ENCODE data around the gene ARL17B. TPM values are rescaled to one million over a fixed set of nuclear protein-coding genes. Genes with fewer than 3 reads are reported as not detected.
"Not testable (repeated sequence)": the region's sequence is repeated elsewhere in the genome, so short reads cannot be mapped to it uniquely, and the experiment has no call there.

ARL17B gene
- total RNA-seq, 2 experiments from 2014 or later, result 15.5 to 29.7 TPM

DNA sequence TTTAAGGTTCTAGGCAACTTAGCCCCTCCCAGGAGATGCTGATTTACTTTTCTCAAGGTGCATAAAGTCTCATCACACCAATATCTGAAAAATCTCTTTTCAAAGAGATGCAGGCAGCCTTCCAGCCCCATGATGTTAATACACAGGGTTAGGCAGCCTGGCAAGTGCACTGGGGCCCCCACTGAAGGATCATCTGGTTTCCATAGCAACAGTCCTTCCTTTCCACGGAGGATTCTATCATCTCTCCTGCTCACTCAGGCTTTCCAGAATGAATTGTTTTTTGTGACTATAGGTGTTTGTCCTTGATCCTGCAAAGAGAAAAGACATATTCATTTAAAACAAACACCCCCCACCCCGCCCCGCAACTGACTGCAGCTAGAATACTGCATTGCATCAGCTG is 6.0 kb upstream of the ARL17B start:
- BruUV-seq (replicated peaks), result not testable (repeated sequence)

DNA sequence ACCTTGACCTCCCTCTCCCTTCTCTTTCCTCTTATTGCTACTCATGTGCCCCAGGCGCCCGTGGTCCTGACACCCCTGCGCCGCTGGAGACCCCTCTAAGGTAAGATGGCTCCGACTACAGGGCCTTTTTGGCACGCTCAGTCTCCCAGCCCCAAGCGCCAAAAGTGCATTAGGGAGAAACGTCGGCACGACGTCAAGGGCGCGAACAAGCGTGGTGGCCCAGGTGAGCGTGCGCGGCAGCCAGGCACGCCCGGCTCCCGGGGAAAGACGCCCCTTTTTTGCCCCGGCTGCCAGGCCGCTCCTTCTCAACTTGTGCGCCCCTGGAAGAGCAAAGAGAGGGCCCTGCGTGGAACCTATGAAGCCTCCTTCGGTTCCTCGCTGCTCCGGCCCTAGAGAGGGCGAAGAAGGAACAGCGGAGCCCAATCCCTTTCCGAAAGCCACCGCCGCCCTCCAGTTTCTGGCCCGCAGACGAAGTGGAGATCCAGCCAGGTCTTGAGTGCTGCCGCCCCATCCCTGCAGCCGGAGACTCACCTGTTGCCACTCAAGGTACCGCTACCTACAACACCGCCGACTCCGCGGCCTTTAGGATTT is 326 bp downstream of the ARL17B start:
- POLR2A ChIA-PET; H2AFZ ChIP-seq (ENCODE audit: low read length); DNase-seq (ENCODE audit: low spot score); H3K36me3 ChIP-seq (ENCODE audit: insufficient read depth, low read length); CTCF ChIA-PET (ENCODE audit: unreplicated experiment); H4K20me1 ChIP-seq (ENCODE audit: insufficient read depth, low read length); H3K9me3 ChIP-seq (ENCODE audit: low read length); H3K4me2 ChIP-seq (ENCODE audit: low read length); H3K4me1 ChIP-seq (ENCODE audit: insufficient read depth, low read length, poor library complexity, severe bottlenecking); H3K9me2 ChIP-seq (ENCODE audit: insufficient read depth, low read length); H3K79me2 ChIP-seq (ENCODE audit: insufficient read depth, low read depth, low read length); intact Hi-C loops (cut with micrococcal nuclease; ENCODE audit: unreplicated experiment); H3K27ac ChIP-seq (ENCODE audit: low read depth, low read length, poor library complexity, severe bottlenecking); BruUV-seq (replicated peaks): not testable (repeated sequence)
- H3K4me3 ChIP-seq (ENCODE audit: low read depth, low read length, poor library complexity, severe bottlenecking), result peak overlapping the region; percentile 41

More for the DNA sequence above, 6.0 kb upstream of the ARL17B start:
- H4K20me1 ChIP-seq (ENCODE audit: insufficient read depth, low read length); H2AFZ ChIP-seq (ENCODE audit: low read length); H3K9me3 ChIP-seq (ENCODE audit: low read length); H3K79me2 ChIP-seq (ENCODE audit: insufficient read depth, low read depth, low read length); H3K4me3 ChIP-seq (ENCODE audit: low read depth, low read length, poor library complexity, severe bottlenecking); intact Hi-C loops (cut with micrococcal nuclease; ENCODE audit: unreplicated experiment); H3K4me2 ChIP-seq (ENCODE audit: low read length); CTCF ChIA-PET (ENCODE audit: unreplicated experiment); POLR2A ChIA-PET; H3K27ac ChIP-seq (ENCODE audit: low read depth, low read length, poor library complexity, severe bottlenecking); H3K36me3 ChIP-seq (ENCODE audit: insufficient read depth, low read length); H3K4me1 ChIP-seq (ENCODE audit: insufficient read depth, low read length, poor library complexity, severe bottlenecking); H3K9me2 ChIP-seq (ENCODE audit: insufficient read depth, low read length); DNase-seq (ENCODE audit: low spot score): not testable (repeated sequence)

DNA sequence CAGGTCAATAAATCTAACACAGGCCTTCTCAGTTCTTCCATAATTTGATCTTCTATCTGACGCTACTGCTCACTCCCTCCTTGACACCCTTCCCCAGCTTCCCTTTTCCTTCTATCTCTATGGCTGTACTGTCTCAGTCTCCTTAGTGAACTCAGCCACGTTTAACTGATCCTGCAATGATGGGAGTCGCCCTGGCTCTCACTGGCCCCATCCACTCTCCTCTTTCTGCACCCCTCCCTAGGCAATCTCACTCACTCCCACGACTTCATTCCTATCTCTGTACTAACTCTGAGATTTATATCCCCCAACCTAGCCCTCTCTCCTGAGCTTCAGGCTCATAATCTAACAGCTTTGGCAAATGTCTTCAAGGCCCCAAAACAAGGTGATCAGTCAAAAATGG is 7.7 kb downstream of the ARL17B start:
- BruUV-seq (replicated peaks); intact Hi-C loops (cut with micrococcal nuclease; ENCODE audit: unreplicated experiment); POLR2A ChIA-PET: not testable (repeated sequence)

DNA sequence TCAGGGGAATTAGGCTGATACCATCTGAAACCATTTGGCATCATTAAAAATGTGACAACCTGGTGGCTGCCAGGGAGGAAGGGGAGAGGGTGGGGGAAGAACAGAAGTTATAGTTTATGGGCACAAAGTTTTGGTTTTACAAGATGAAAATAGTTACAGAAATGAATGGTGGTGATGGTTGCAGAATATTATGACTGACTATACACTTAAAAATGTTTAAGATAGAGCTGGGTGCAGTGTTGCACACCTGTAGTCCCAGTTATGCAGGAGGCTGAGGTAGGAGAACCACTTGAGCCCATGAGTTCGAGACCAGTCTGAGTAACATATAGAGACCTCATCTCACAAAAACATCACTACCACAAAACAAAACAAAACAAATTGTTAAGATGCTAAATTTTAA is 12.5 kb downstream of the ARL17B start:
- H2AFZ ChIP-seq (ENCODE audit: low read length); H3K27ac ChIP-seq (ENCODE audit: low read depth, low read length, poor library complexity, severe bottlenecking); H3K36me3 ChIP-seq (ENCODE audit: insufficient read depth, low read length); H3K9me3 ChIP-seq (ENCODE audit: low read length); H3K4me3 ChIP-seq (ENCODE audit: low read depth, low read length, poor library complexity, severe bottlenecking); H3K4me2 ChIP-seq (ENCODE audit: low read length); intact Hi-C loops (cut with micrococcal nuclease; ENCODE audit: unreplicated experiment); H4K20me1 ChIP-seq (ENCODE audit: insufficient read depth, low read length); CTCF ChIA-PET (ENCODE audit: unreplicated experiment); H3K9me2 ChIP-seq (ENCODE audit: insufficient read depth, low read length); H3K4me1 ChIP-seq (ENCODE audit: insufficient read depth, low read length, poor library complexity, severe bottlenecking); DNase-seq (ENCODE audit: low spot score); H3K79me2 ChIP-seq (ENCODE audit: insufficient read depth, low read depth, low read length); POLR2A ChIA-PET: not testable (repeated sequence)
- BruUV-seq (replicated peaks), result TSS peak; percentile 70

More for the DNA sequence above, 7.7 kb downstream of the ARL17B start:
- H3K36me3 ChIP-seq (ENCODE audit: insufficient read depth, low read length); H3K9me2 ChIP-seq (ENCODE audit: insufficient read depth, low read length); DNase-seq (ENCODE audit: low spot score); H3K4me3 ChIP-seq (ENCODE audit: low read depth, low read length, poor library complexity, severe bottlenecking); H3K27ac ChIP-seq (ENCODE audit: low read depth, low read length, poor library complexity, severe bottlenecking); H2AFZ ChIP-seq (ENCODE audit: low read length); H3K79me2 ChIP-seq (ENCODE audit: insufficient read depth, low read depth, low read length); CTCF ChIA-PET (ENCODE audit: unreplicated experiment); H3K4me1 ChIP-seq (ENCODE audit: insufficient read depth, low read length, poor library complexity, severe bottlenecking); H3K4me2 ChIP-seq (ENCODE audit: low read length); H4K20me1 ChIP-seq (ENCODE audit: insufficient read depth, low read length); H3K9me3 ChIP-seq (ENCODE audit: low read length): not testable (repeated sequence)

DNA sequence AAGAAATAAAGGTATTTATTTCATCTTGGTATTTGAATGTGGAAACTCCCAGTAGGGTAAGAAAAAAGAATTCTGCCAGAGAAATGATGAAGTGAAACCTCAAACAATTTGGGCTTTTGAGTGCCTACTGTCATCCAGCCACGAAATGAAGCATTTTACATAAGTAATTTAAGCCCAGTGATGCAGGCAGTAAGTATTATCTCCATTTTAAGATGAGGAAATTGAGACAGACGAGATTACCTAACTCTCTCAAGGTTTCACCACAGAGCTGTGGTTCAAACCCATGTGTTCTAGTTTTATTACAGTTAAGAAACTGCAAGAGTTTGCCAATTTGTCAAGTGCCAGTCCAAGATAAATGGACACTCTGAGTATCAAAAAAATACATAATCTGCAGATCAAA is 13.2 kb downstream of the ARL17B start:
- Histone ChIP-seq H3K4me2 (ENCODE audit: low read length) (0 out of 2 replicates have a peak overlapping the region, but pooled peaks have one; percentile 39), H3K27ac (ENCODE audit: low read depth, low read length, poor library complexity, severe bottlenecking) (peak overlapping the region; percentile 42)
- POLR2A ChIA-PET; H3K4me1 ChIP-seq (ENCODE audit: insufficient read depth, low read length, poor library complexity, severe bottlenecking); intact Hi-C loops (cut with micrococcal nuclease; ENCODE audit: unreplicated experiment); H3K79me2 ChIP-seq (ENCODE audit: insufficient read depth, low read depth, low read length); H3K4me3 ChIP-seq (ENCODE audit: low read depth, low read length, poor library complexity, severe bottlenecking); DNase-seq (ENCODE audit: low spot score); H3K36me3 ChIP-seq (ENCODE audit: insufficient read depth, low read length); H2AFZ ChIP-seq (ENCODE audit: low read length); H4K20me1 ChIP-seq (ENCODE audit: insufficient read depth, low read length); H3K9me3 ChIP-seq (ENCODE audit: low read length); H3K9me2 ChIP-seq (ENCODE audit: insufficient read depth, low read length); BruUV-seq (replicated peaks); CTCF ChIA-PET (ENCODE audit: unreplicated experiment): not testable (repeated sequence)

DNA sequence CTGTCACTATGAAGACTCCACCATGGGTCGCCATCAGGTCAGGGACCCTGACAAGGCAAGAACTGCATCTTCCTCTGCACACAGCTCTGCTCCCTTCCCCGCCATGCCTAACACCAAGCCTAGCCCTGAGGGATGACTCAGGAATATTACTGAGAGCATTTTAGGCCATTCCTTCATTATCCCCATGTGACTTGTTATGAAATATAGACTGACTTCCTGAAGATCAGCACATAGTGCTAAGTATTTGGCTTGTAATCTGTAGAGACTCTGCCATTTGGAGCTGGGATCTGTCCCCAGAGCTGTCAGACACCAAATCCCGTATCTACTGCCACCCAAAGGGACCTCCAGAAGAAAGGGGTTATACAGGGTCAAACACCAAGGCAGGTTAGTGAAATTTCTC is 19.4 kb downstream of the ARL17B start:
- H3K4me3 ChIP-seq (ENCODE audit: low read depth, low read length, poor library complexity, severe bottlenecking); DNase-seq (ENCODE audit: low spot score); POLR2A ChIA-PET; H3K4me1 ChIP-seq (ENCODE audit: insufficient read depth, low read length, poor library complexity, severe bottlenecking); H3K4me2 ChIP-seq (ENCODE audit: low read length); H3K79me2 ChIP-seq (ENCODE audit: insufficient read depth, low read depth, low read length); H4K20me1 ChIP-seq (ENCODE audit: insufficient read depth, low read length); H3K27ac ChIP-seq (ENCODE audit: low read depth, low read length, poor library complexity, severe bottlenecking); H3K9me3 ChIP-seq (ENCODE audit: low read length); BruUV-seq (replicated peaks); intact Hi-C loops (cut with micrococcal nuclease; ENCODE audit: unreplicated experiment); CTCF ChIA-PET (ENCODE audit: unreplicated experiment); H3K36me3 ChIP-seq (ENCODE audit: insufficient read depth, low read length); H2AFZ ChIP-seq (ENCODE audit: low read length); H3K9me2 ChIP-seq (ENCODE audit: insufficient read depth, low read length): not testable (repeated sequence)

DNA sequence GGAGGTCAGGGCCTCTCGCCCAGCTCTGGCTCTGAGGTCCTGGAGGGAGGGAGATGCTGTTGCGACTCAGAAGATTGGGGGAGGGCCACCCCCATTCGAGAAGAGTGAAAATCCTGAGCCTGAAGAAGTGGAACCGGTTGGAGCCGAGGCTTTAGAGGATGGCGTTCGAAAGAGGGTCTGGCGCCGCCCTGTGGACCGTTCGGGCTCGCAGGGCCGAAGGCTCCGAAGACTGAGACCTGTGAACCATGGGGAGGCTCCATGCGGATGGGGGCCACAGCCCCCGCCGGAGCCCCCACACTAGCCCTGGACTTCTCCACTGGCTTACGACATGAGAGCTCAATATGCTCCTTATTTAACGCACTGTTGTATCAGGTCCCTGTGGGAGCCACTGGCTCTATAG is 20.3 kb downstream of the ARL17B start:
- H3K4me2 ChIP-seq (ENCODE audit: low read length); H3K79me2 ChIP-seq (ENCODE audit: insufficient read depth, low read depth, low read length); H3K4me3 ChIP-seq (ENCODE audit: low read depth, low read length, poor library complexity, severe bottlenecking); H3K36me3 ChIP-seq (ENCODE audit: insufficient read depth, low read length); H3K4me1 ChIP-seq (ENCODE audit: insufficient read depth, low read length, poor library complexity, severe bottlenecking); intact Hi-C loops (cut with micrococcal nuclease; ENCODE audit: unreplicated experiment); POLR2A ChIA-PET; H3K27ac ChIP-seq (ENCODE audit: low read depth, low read length, poor library complexity, severe bottlenecking); H3K9me2 ChIP-seq (ENCODE audit: insufficient read depth, low read length); BruUV-seq (replicated peaks); CTCF ChIA-PET (ENCODE audit: unreplicated experiment); DNase-seq (ENCODE audit: low spot score); H2AFZ ChIP-seq (ENCODE audit: low read length); H3K9me3 ChIP-seq (ENCODE audit: low read length); H4K20me1 ChIP-seq (ENCODE audit: insufficient read depth, low read length): not testable (repeated sequence)

Measured in OCI-LY7 (cell line).